Hepatocyte (in vitro differentiated cells): ENCODE results near the gene ACOXL. TPM values are rescaled to one million over a fixed set of nuclear protein-coding genes. Genes with fewer than 3 reads are reported as not detected.

Experiments used
- DNase-seq: peaks from one replicate; pipeline ENCODE4 v3.0.0-alpha.2; 2016; ENCODE audit warnings: low spot score
- H2AFZ ChIP-seq: fragments of 200-600 bp; sonication (generic); 2 replicates; pipeline ENCODE4 v1.6.0; 2016; ENCODE audit warnings: antibody characterized with exemption, mild to moderate bottlenecking
- H3K27ac ChIP-seq: fragments of 200-600 bp; sonication (generic); 2 replicates; pipeline ENCODE4 v1.5.1; 2016; ENCODE audit warnings: mild to moderate bottlenecking
- H3K27me3 ChIP-seq: fragments of 200-600 bp; sonication (generic); 2 replicates; pipeline ENCODE4 v1.6.1; 2016
- H3K36me3 ChIP-seq: fragments of 200-600 bp; sonication (generic); replicated peaks from 2 replicates; pipeline ENCODE4 v1.5.1; 2016; ENCODE audit warnings: low read depth; ENCODE audit not compliant: insufficient read depth
- H3K4me1 ChIP-seq: fragments of 200-600 bp; sonication (generic); 2 replicates; pipeline ENCODE4 v1.5.1; 2016; ENCODE audit warnings: mild to moderate bottlenecking, moderate library complexity; ENCODE audit not compliant: insufficient read depth
- H3K4me2 ChIP-seq: fragments of 200-600 bp; sonication (generic); 2 replicates; pipeline ENCODE4 v1.6.0; 2016
- H3K4me3 ChIP-seq: fragments of 200-600 bp; sonication (generic); 2 replicates; pipeline ENCODE4 v1.5.1; 2016; ENCODE audit warnings: mild to moderate bottlenecking
- H3K79me2 ChIP-seq: fragments of 200-600 bp; sonication (generic); 2 replicates; pipeline ENCODE4 v1.6.0; 2017; ENCODE audit warnings: mild to moderate bottlenecking
- H3K9me2 ChIP-seq: fragments of 200-600 bp; sonication (generic); replicated peaks from 2 replicates; pipeline ENCODE4 v1.6.0; 2017; ENCODE audit warnings: mild to moderate bottlenecking; ENCODE audit not compliant: insufficient read depth
- H3K9me3 ChIP-seq: fragments of 200-600 bp; sonication (generic); 2 replicates; pipeline ENCODE4 v1.5.1; 2016; ENCODE audit warnings: low read depth, mild to moderate bottlenecking
- H4K20me1 ChIP-seq: fragments of 200-600 bp; sonication (generic); 2 replicates; pipeline ENCODE4 v1.6.0; 2016; ENCODE audit warnings: mild to moderate bottlenecking; ENCODE audit not compliant: insufficient read depth, poor library complexity, severe bottlenecking
- CTCF ChIP-seq: fragments of 200-600 bp; sonication (generic); IDR thresholded peaks from 2 replicates; pipeline ENCODE4 v1.5.1; 2016; ENCODE audit warnings: antibody characterized with exemption, mild to moderate bottlenecking; ENCODE audit not compliant: poor library complexity
- EZH2 ChIP-seq: fragments of 200-600 bp; sonication (generic); IDR thresholded peaks from 2 replicates; pipeline ENCODE4 v1.6.1; 2016; ENCODE audit warnings: antibody characterized with exemption, mild to moderate bottlenecking, borderline replicate concordance
- EZH2phosphoT487 ChIP-seq: fragments of 200-600 bp; sonication (generic); IDR thresholded peaks from one replicate; pipeline ENCODE4 v1.6.1; 2018; ENCODE audit warnings: antibody characterized with exemption, mild to moderate bottlenecking, low read depth, moderate library complexity; ENCODE audit not compliant: unreplicated experiment, severe bottlenecking
- WGBS: methylation state at CpG from one replicate; pipeline ENCODE4 v1.1.6; 2016; ENCODE audit warnings: low lambda C conversion rate; ENCODE audit errors: missing lambda C conversion rate; 5-methylcytosine and 5-hydroxymethylcytosine counted together
- polyA plus RNA-seq: library from polyadenylated mRNA; unstranded; fragments of >200 nt; fragmentation: Nextera tagmentation; extraction: Ambion mirVana; gene quantifications from 2 replicates; pipeline ENCODE4 v1.2.1, GENCODE V29; 2016
- total RNA-seq: library from RNA; depleted of rRNA; stranded (reverse); fragments of >200 nt; gene quantifications from 2 replicates; pipeline ENCODE4 v1.2.3, GENCODE V29; 2014

Gene ACOXL
- total and polyA plus RNA-seq, 2 experiments from 2014 or later, result 0.23 to 1.1 TPM

DNA sequence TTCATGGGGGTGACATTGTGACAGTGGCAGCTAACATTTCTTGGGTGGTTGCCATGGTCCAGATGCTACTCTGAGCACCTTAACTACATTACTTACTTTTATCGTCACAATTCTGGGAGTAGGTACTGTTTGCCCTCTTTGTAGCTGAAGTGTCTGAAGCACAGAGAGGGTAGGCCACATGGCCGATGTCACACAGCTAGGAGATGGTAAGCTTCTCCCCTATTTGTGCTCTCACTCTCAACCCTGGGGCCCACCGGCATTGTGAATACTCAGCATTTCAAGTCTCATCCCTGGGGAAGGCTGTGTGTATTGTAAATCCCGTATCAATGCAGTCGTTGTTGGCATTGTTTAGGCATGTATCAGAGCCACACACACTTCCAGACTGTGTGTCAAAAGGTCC, 136.6 kb downstream of the ACOXL start:
- H3K9me3 ChIP-seq, result no peaks in the 10 kb centered on the region
- no peak overlapping the region for H3K4me2 ChIP-seq
- H3K79me2 ChIP-seq, result no peaks in the 10 kb centered on the region
- no peaks in the 10 kb centered on the region for H3K27me3 ChIP-seq
- WGBS, result 89% methylated on average over 5 of the region's 5 CpGs
- H3K36me3 ChIP-seq, result no peaks in the 10 kb centered on the region
- H4K20me1 ChIP-seq, result no peaks in the 10 kb centered on the region
- H3K27ac ChIP-seq, result no peak overlapping the region
- no peak for DNase-seq
- H2AFZ ChIP-seq, result no peak overlapping the region
- H3K4me3 ChIP-seq, result no peak overlapping the region
- H3K4me1 ChIP-seq, result no peaks in the 10 kb centered on the region
- TF ChIP-seq CTCF, result no peak
- TF ChIP-seq EZH2phosphoT487, result no peak
- no peak for TF ChIP-seq EZH2
- H3K9me2 ChIP-seq, result no peaks in the 10 kb centered on the region

GRCh38 chr2:110869472-110870446, 137.4 kb downstream of the ACOXL start:
- Histone ChIP-seq H3K4me3 (no peak overlapping the region), H3K4me2 (no peak overlapping the region), H3K9me3 (no peaks in the 10 kb centered on the region), H3K27ac (no peak overlapping the region), H3K36me3 (no peaks in the 10 kb centered on the region), H3K79me2 (no peaks in the 10 kb centered on the region), H3K4me1 (no peaks in the 10 kb centered on the region), H2AFZ (no peak overlapping the region), H3K27me3 (no peaks in the 10 kb centered on the region), H4K20me1 (no peaks in the 10 kb centered on the region), H3K9me2 (no peaks in the 10 kb centered on the region)
- TF ChIP-seq EZH2phosphoT487 (no peak), EZH2 (no peak), CTCF (no peak)
- no peak for DNase-seq
- 79% methylated on average over 10 of the region's 10 CpGs for WGBS

GRCh38 chr2:110870545-110870944, 138.2 kb downstream of the ACOXL start:
- no peak for TF ChIP-seq EZH2phosphoT487
- Histone ChIP-seq H3K9me3 (no peaks in the 10 kb centered on the region), H3K79me2 (no peaks in the 10 kb centered on the region), H2AFZ (no peak overlapping the region), H3K36me3 (no peaks in the 10 kb centered on the region), H3K27ac (no peak overlapping the region), H3K4me2 (no peak overlapping the region), H3K9me2 (no peaks in the 10 kb centered on the region), H3K4me3 (no peak overlapping the region), H3K4me1 (no peaks in the 10 kb centered on the region), H3K27me3 (no peaks in the 10 kb centered on the region), H4K20me1 (no peaks in the 10 kb centered on the region)
- 48% methylated on average over 2 of the region's 2 CpGs for WGBS
- DNase-seq, result no peak

- no peak overlapping the region for H3K4me2 ChIP-seq
- H3K9me2 ChIP-seq, result no peaks in the 10 kb centered on the region
- H3K27me3 ChIP-seq, result no peaks in the 10 kb centered on the region
- no peaks in the 10 kb centered on the region for H3K79me2 ChIP-seq
- TF ChIP-seq CTCF, result no peak
- TF ChIP-seq EZH2, result no peak
- no peak for TF ChIP-seq EZH2phosphoT487
- no peak overlapping the region for H2AFZ ChIP-seq
- no peak overlapping the region for H3K27ac ChIP-seq
- 88% methylated on average over 6 of the region's 6 CpGs for WGBS
- H3K9me3 ChIP-seq, result no peaks in the 10 kb centered on the region
- no peaks in the 10 kb centered on the region for H3K36me3 ChIP-seq
- no peak overlapping the region for H3K4me3 ChIP-seq
- H4K20me1 ChIP-seq, result no peaks in the 10 kb centered on the region
- no peak for DNase-seq
- H3K4me1 ChIP-seq, result no peaks in the 10 kb centered on the region
These were observed 139.3 kb downstream of the ACOXL start for GRCh38 chr2:110871637-110872036.
